SHP77 treated with DMSO at 0.1 percent for 48 hours (cell line): ENCODE data around the gene FBXW8.

ENCODE experiments used
- DNase-seq: peaks from one replicate; lab custom pipeline; 2025; lab: John Stamatoyannopoulos, UW

Gene FBXW8

DNA sequence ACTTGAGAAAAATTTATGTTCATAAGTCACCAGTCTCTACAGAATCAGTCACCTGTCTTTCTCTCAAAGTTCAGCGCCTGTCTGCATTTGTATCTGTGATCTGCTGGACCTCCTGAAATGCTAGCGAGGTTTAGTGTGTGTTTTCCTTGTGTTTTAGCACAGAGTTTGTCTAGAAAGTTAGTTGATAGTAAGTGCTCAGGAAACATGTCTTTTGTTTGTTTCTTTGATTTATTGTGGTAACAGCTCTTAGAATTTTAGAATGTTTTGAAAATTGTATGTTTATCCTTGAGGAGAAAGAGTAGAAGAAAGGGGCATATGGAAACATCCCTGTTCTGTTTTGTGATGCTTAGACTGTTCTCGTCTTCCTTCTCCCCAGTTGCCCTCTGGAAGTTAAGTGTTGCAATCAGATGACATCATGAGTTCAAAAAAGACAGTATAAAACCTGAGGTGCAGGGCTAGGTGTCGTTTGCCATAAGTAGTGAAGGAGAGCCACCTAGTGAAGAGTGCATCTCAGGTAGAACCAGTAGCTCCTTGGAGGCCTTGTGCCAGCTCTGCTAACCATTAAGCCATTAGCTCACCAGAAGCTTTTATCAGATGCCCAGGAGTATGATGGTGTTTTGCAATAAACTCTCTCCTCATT, 44.8 kb downstream of the FBXW8 start:
- DNase-seq = no peak

DNA sequence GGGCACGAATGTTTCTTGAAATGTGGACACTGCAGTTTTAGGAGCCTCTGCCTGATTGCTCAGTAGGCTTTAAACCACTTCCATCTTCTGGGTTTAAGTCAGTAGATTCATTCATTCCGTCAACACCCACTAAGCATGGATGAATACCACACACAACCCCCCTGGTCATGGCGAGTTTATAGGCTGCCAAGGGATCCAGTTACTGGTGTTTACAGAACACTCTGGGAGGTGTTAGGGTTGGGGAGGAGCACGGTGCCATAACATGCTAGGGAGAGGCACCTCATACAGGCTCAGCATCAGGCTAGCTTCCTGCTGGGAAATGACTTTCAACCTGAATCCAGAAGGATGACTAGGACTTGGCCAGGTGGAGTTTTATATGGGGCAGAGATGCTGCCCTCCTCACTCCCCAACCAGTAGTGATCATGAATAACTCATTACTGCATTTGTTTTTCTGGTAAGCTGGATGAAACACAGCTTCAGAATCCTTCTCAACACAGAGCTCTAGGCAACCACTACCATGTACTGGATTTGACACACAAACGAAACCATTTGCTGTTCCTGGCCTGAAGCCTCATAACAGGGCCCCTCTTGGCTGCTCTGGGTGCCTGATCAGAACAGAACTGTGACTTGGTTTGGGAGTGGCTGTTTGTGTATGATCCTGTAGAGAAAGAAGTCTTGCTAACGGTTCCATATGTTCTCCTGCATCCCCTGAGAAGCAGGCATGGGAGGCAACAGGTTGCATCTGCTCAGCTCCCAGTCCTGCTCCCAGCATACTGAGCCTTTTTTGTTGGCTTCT, 47.9 kb downstream of the FBXW8 start:
- no peak for DNase-seq

DNA sequence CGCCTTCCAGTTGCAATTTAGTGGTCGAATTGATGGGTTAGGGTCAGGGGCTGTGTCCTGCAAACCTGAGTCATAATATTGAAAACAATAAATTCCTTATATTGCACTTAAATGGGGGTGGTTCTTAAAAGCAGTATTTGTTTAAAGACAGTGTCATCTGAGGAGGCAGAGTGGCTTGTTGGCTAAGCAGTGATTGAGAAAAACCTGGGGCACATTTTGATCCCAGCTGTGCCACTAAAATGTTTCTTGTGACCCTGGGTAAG, 48.4 kb downstream of the FBXW8 start:
- no peak for DNase-seq

DNA sequence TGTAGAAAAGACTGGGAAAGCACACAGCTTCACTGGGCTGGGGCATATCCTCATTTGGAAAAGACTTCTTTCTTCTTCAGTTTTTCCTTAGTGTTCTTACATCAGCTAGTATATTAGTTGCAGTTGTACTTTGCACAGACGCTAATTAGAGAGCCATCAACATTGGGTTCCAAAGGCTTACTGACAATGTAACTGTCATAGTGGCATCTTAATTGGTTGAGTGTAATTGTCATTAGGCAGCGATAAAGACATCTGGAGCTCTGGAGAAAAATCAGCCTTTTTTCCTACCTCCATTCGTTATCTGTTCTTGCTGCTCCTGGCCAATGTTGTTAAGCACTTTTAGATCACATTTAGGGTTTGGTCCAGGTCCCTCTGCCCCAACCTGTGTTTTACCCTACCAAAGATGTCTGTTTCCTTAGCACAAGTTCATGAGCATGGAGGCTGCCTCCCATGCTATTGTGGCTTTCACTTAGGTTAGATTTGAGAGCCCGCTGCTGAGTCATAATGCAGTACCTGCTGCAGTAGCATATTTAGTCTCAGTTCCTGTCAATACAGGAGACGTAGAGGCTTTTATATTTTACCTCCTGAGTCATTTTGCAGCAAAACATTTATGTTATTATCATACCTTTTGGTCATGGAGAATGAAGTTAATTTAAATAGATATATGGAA, 49.2 kb downstream of the FBXW8 start:
- DNase-seq = no peak

DNA sequence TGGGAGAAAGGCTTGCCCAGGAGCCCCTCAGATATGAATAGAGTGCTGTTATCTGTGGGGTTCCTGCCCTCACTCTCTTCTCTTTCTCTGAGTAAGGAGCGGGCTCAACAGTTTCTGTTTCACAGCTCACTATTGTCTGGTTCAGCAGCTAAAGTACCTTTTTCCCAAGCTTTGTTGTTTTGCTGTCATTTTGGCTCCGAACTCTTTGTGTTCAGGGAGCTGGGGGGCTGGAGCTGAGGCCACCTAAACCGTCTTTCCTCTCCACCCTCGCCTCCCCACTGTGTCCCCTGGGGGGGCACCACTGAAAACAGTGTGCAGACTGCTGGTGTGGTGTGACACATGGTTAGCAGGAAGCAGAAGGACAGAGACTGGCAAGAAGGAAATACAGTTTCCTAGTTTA, 51.4 kb downstream of the FBXW8 start:
- DNase-seq = no peak

DNA sequence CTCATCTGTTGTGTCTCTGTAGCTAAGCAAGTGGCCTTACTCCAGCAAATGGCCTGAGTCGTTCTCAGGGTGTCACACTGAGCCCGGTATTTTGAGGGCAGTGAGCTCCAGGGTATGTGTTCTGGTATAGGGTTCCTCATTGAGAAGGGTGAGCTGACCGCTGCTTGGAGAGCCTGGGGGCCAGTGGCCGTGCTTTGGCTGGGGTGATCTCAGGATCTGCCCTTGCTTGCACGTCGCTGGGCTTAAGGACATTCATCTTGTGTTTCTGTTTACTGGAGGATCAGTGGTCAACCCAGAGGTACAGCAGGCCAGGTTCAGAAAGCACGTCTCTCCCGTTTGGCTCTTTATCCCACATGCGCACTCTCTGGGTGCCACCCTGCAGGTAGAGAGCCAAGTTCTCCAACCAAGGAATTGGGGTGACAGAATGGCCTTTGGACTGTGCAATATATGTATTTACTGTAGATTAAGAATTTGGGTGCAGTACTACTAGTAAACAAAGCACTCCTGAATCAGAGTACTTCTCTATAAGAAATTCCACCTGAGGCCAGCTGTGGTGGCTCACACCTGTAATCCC, 52.1 kb downstream of the FBXW8 start:
- DNase-seq = no peak

DNA sequence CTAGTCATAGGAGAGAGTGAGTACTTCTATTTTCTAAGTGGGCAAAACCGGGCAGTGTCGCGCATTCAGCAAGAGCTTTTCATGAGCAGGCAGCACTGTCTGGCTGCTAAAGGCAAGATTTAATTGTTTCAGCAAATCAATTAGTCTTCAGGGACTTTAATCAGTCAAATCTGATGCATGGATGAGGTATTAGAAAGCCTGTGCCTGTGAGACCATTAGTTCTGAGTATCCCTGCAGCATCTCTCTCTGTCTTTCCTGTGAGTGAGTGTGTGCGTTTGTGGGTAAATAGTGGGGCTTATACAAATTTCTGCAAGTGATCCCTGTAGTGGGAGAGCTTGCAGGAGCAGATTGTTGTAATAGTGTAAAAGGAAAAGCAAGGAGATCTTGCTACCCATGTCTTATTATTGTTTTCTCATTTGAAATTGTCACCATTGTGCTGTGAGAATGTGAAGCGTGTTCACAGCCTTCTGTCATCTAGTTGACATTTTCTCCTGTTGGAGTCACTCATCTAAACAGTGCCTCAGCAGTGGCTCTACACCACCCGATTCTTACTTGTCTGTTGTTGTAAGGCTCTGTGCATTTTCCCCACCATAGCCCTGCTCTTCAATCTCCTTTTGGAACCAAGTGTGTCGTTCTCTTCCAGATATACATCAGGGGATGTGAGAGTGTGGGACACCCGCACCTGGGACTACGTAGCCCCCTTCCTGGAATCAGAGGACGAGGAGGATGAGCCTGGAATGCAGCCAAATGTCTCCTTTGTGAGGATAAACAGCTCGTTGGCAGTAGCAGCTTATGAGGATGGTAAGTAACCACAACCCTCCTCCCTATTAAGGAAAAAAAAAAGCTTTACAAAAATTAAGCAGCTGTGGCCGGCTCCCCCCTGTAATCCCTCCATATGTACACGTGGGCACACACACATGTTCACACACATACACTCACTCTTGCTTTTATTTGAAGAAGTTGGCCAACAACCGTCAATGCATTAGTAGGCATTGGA, 53.6 kb downstream of the FBXW8 start:
- DNase-seq = peak; percentile 73

DNA sequence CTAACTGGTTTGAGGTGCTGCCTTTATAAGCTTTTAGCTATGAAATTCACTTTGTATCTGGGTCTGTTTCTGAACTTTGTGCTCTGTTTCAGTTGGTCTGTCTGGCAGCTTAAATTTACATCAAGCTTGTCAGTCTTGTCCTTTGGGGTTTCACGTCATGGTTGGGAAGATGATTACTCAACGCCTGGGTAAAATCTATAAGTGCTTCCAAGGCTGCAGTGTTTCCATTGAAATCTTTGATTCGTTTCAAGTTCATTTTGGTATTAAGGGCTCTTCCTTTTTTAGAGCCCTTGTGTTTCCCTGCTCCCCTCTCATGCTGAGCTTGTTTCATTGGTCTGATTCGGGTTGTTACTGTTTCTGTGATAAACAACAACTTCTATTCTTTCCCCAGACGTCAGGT, 58.2 kb downstream of the FBXW8 start:
- DNase-seq = no peak

DNA sequence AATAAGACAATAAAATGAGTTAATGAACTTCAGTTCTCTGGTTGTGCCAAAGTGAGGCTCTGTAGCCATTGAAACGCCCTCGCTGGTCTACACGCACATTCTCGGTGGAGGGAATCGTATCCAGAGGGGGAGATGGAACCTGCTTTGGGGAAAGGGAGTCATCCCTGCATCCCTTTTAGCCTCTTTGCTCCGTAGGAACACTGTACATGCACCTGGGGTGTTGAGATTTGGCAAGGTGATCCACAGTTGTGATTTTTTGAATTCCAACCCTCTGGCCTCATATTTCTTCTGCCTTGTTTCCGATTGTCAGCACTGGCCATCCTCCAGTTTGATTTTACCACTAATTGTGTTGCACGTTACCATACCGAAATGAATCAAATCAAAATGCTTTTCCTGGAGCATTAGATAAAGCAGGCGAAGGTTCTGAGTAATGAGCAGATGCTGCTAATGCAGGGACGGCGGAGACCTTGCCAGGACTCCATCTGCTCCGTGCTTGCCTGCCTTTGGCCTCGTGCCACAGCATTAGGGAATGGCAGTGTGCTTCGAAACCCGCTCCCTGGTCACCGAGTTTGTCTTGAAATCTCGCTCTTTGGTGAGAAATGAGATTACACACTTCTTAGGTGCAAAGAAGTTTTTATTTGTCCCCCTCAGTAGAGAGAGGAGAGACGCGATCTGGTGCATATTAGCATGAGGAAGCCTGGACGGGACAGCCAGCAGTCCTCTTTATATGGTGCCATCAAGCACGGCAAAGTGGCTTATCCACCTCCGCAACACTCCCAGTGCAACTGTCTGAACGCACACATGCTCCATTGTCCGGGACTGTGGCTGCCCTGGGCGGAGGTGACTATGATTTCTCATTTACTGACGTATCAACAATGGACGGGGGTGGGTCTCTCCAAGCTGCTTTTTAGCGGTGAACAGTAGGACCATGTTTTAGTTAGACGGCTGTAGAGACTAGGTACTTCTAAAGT, 59.1 kb downstream of the FBXW8 start:
- no peak for DNase-seq

DNA sequence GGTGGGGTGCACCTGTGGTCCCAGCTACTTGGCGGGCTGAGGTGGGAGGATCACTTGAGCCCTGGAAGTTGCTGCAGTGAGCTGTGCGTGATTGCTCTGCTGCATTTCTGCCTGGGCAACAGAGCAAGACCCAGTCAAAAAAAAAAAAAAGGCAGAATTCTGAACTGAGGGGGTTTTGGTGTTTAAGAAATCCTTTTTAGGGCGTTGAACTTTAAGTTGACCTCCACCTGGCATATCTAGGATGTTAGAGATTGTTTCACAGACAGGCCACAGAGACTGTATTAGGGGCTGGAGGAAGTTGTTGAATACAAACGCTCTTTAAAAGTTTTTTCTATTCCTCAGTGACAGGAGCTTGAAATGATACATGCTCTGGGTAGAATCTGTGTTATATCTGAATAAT, 60.5 kb downstream of the FBXW8 start:
- DNase-seq = no peak

DNA sequence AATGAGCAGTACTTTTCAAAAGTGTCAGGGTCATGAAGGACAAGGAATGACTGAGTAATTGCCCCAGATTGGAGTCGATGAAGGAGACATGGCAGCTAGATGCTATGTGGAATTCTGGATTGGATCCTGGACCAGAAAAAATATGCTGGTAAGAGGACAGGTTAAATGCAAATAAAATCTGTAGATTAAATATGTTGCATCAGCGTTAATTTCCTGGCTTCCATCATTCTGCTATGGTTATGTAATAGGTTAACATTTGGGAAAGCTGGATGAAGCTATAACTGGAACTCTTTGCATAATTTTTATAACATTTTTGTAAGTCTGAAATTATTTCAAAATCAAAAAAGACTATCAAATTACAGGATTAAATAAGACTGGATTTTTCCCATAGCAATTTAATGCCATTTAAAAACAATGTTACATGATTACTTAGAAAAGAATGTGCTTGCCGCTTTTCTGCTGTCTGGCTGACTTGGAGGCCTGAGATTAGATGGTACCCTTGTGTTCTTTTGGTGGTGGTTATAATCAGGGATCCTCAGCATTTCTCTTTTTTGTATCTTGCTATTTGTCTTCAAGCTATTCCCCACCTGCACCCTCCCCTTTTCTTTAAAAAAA, 65.1 kb downstream of the FBXW8 start:
- no peak for DNase-seq

DNA sequence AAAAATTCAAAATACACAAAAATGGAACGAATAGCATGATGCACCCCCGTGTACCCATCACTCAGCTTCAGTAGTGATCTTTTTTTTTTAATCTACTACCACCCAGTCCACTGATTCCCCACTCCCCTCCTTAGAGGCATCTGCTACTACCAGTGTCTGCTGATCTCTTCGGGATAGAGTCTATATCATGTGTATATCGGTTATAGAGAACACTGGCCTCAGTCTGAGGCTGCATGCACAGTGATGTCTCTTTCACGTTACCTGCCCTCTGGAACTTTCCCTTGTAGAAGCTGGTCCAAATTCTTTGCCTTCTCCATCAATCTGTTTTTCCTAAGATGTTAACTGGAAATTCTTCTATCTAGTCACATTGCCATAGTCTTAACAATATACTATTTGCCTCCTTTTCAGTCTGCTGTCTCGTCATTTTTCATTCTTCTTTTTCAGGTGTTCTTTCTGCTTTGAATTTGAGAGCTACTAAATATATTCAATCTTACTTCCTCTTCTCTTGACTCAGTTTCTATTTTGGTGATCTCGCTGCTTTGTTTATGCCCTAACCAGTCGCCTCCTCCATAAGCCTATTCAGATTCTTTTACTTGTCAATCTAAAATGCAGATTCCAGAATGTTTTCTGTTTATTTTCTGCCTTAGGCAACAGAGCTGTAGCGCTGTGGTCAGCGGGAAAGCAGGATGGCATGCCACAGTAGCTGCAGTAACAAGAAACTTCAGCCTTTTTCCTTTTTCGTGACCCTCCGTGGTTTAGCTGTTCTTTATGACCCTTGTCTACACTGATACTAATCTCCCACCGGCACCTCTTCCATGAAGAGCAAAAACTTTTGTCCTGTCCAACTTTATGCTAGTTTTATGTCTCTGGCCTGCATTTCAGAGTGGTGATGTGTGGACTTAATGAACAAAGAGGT, 67.0 kb downstream of the FBXW8 start:
- no peak for DNase-seq

DNA sequence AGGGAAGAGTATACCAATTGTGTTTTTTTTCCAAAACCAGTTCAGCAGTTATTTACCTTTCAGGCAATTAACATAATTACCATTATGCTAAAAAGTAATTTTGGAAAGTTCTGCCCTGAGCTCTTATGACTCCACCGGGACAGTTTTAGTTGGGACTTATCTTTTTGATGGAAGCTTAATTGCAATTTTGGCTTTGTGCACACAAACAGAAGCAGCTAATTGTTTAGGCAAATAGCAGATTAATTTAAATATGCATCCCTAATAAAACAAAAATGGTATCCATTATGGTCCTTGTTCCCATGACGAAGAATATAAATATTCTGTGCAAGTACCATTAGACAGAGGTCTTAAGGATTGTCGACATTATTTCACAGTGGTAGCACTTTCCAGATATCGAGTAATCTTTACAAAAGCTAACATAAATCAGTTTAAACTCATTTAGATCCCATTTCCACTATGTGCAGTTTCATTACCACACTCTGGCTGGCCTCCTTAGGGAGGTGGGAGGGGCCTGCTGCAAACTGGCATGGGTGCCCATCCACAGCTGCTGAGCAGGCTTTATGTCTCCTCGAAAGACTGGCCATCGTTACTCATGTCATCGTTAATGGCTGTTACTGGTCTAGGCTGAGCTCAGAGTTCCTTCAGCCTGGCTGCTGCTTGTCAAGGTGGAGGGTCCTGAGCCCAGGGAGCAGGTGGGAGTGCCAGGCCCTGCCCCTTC, 68.2 kb downstream of the FBXW8 start:
- DNase-seq = no peak

DNA sequence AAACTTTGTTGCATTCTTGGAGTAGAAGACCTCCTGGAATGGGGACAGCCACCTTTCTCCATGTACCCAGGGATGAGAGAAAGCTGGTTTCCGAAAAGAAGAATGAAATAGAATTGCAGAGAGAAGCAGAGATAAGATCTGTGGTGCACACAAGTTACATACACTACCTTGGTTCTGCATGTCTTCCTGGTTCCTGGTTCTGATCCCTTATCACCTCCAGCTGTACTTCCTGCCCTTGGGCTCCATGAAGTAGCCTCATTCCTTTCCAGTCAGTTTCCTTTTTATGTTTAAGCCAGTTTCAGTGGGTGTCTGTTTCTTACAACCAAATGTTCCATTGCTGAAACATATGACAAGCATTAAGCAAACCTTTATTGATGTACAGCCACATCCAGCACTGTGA, 69.3 kb downstream of the FBXW8 start:
- no peak for DNase-seq

DNA sequence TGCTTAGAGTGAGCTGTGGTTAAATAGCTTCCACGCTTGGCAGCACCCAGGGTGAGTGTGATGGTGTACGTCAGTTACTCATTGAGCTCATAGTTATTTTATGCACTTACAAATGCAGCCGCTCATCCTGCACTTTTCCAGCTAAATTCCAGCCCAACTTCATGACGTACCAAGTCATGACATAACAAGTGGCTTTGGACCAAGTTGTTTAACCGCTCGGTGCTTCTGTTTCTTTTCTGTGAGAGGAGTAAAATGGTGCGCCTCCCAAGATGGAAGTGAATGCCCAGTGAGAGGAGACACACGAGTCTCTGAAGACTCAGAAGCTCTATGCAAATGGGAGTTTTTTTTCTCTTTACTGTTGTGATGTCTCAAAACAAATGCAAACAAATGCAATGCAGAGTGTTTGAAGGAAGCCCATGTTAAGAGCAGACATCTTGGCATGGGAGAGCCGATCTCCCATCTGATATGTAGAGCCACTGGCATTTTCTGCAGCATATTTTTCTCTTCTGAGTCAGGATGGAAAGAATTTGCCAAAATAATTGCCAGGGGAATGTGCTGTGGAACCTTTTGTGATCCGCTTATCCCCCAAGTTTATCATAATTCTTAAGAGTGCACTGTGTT, 72.2 kb downstream of the FBXW8 start:
- DNase-seq = no peak

DNA sequence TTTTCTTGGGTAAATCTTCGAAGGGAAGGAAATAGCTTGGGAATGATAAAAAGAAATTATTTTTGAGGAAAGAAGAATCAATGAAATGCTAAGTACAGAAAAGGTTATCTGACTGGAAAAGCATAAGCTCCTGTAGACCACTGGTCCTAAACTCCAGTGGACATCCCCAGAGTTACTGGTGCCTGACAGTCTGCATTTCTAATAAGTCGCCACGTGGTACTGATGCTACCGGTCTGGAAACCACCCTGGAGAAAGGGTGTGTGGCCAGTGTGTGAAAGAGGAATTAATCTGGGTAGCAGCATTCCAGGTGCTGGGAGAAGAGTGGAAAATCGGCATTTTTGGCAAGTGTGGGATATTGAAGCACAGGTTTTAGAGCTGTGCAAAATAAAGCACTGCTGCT, 73.3 kb downstream of the FBXW8 start:
- no peak for DNase-seq

DNA sequence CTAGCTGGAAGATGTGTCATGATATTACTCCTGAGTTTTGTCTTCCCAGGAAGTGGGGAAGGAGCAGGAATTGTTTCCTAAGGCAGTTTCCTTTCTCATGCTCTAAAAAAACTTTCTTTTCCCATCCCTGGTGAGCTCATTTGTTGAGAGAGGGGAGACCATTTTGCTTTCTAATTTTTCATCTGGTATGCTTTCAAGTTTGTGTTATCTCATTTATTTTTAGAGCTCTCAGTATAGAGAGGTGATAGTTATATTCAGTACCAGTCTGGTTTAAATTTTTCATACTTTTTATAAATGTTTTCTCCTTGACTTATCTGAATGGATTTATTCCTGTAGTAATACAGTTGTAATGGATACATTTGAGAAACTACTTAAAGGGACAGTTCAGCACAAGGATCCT, 79.6 kb downstream of the FBXW8 start:
- no peak for DNase-seq
